ENCODE results near the gene C5orf15. TPM values are rescaled to one million over a fixed set of nuclear protein-coding genes. Genes with fewer than 3 reads are reported as not detected.
A peak's percentile ranks its signal among the peaks of the same experiment; 100 is the strongest.
"Not testable (repeated sequence)": the region's sequence is repeated elsewhere in the genome, so short reads cannot be mapped to it uniquely, and the experiment has no call there.

Gene C5orf15
- total RNA-seq, 1 experiment from 2014 or later: 216 TPM

GRCh38 chr5:133938039-133938821 is 30.2 kb downstream of the C5orf15 start:
- no peak for DNase-seq (ENCODE audit: low read depth)

GRCh38 chr5:133937628-133938027 is 30.8 kb downstream of the C5orf15 start:
- DNase-seq (ENCODE audit: low read depth): not testable (repeated sequence)

GRCh38 chr5:133936651-133937015 is 31.8 kb downstream of the C5orf15 start:
- no peak for DNase-seq (ENCODE audit: low read depth)

GRCh38 chr5:133935991-133936650 is 32.3 kb downstream of the C5orf15 start:
- DNase-seq (ENCODE audit: low read depth): not testable (repeated sequence)

- no peak for DNase-seq (ENCODE audit: low read depth)
Observed at GRCh38 chr5:133935667-133935940, 32.8 kb downstream of the C5orf15 start.

GRCh38 chr5:133934822-133935666 is 33.4 kb downstream of the C5orf15 start:
- DNase-seq (ENCODE audit: low read depth): no peak

GRCh38 chr5:133934311-133934710 is 34.1 kb downstream of the C5orf15 start:
- no peak for DNase-seq (ENCODE audit: low read depth)

GRCh38 chr5:133933670-133934295 is 34.6 kb downstream of the C5orf15 start:
- no peak for DNase-seq (ENCODE audit: low read depth)

GRCh38 chr5:133933169-133933509 is 35.3 kb downstream of the C5orf15 start:
- no peak for DNase-seq (ENCODE audit: low read depth)

- no peak for DNase-seq (ENCODE audit: low read depth)
Observed at GRCh38 chr5:133932441-133933168, 35.8 kb downstream of the C5orf15 start.

GRCh38 chr5:133931546-133931945 is 36.9 kb downstream of the C5orf15 start:
- no peak for DNase-seq (ENCODE audit: low read depth)

- DNase-seq (ENCODE audit: low read depth): no peak
Observed at GRCh38 chr5:133930813-133931090, 37.7 kb downstream of the C5orf15 start.

- peak; percentile 76 for DNase-seq (ENCODE audit: low read depth)
Observed at GRCh38 chr5:133930061-133930812, 38.2 kb downstream of the C5orf15 start.

GRCh38 chr5:133928587-133929393 is 39.6 kb downstream of the C5orf15 start:
- DNase-seq (ENCODE audit: low read depth): no peak

- no peak for DNase-seq (ENCODE audit: low read depth)
Observed at GRCh38 chr5:133927300-133928180, 40.9 kb downstream of the C5orf15 start.

GRCh38 chr5:133926489-133927299 is 41.7 kb downstream of the C5orf15 start:
- no peak for DNase-seq (ENCODE audit: low read depth)

- peak; percentile 76 for DNase-seq (ENCODE audit: low read depth)
Observed at GRCh38 chr5:133925866-133926488, 42.4 kb downstream of the C5orf15 start.

- DNase-seq (ENCODE audit: low read depth): no peak
Observed at GRCh38 chr5:133925269-133925668, 43.2 kb downstream of the C5orf15 start.

Data from M059J (cell line).